DMS 273 (cell line): Measurements from ENCODE around the gene CWH43.
"Not testable (repeated sequence)": the region's sequence is repeated elsewhere in the genome, so short reads cannot be mapped to it uniquely, and the experiment has no call there.

Experiments used
- DNase-seq: peaks from one replicate; lab custom pipeline; 2025; ENCODE audit not compliant: unreplicated experiment; lab: John Stamatoyannopoulos, UW

Gene CWH43

DNA sequence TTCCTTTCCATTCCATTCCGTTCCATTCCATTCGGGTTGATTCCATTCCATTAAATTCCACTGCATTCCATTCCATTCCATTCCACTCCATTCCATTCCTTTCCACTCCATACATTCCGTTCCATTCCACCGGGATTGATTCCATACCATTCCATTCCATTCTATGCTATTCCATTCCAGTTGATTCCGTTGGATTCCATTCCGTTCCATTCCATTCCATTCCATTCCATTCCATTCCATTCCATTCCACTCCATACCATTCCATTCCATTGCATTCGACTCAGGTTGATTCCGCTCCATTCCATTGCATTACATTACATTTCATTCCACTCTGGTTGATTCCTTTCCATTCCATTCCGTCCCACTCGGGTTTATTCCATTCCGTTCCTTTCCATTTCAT lies 110.1 kb downstream of the CWH43 start:
- DNase-seq: not testable (repeated sequence)

DNA sequence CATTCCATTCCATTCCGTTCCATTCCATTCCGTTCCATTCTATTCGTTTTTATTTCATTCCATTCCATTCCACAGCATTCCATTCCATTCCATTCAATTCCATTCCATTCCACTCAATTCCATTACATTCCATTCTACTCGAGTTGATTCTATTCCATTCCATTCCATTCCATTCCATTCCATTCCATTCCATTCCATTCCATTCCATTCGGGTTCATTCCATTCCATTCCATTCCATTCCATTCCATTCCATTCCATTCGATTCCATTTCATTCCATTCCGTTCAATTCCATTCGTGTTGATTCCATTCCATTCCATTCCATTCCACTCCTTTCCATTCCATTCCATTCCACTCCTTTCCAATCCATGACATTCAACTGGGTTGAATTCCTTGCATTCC lies 110.6 kb downstream of the CWH43 start:
- DNase-seq: not testable (repeated sequence)

DNA sequence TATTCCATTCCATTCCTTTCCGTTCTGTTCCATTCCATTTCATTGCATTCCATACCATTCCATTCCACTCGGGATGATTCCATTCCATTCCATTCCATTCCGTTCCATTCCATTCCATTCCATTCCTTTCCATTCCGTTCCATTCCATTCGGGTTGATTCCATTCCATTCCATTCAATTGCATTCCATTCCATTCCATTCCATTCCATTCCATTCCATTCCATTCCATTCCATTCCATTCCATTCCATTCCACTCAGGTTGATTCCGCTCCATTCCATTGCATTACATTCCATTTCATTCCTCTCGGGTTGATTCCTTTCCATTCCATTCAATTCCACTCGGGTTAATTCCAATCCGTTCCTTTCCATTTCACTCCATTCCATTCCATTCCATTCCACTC lies 111.0 kb downstream of the CWH43 start:
- not testable (repeated sequence) for DNase-seq

DNA sequence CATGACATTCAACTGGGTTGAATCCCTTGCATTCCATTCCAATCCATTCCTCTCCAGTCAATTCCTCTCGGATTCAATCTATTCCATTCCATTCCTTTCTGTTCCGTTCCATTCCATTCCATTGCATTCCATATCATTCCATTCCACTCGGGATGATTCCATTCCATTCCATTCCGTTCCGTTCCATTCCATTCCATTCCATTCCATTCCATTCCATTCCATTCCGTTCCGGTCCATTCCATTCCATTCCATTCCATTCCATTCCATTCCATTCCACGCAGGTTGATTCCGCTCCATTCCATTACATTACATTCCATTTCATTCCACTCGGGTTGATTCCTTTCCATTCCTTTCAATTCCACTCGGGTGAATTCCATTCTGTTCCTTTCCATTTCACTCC lies 111.4 kb downstream of the CWH43 start:
- not testable (repeated sequence) for DNase-seq

DNA sequence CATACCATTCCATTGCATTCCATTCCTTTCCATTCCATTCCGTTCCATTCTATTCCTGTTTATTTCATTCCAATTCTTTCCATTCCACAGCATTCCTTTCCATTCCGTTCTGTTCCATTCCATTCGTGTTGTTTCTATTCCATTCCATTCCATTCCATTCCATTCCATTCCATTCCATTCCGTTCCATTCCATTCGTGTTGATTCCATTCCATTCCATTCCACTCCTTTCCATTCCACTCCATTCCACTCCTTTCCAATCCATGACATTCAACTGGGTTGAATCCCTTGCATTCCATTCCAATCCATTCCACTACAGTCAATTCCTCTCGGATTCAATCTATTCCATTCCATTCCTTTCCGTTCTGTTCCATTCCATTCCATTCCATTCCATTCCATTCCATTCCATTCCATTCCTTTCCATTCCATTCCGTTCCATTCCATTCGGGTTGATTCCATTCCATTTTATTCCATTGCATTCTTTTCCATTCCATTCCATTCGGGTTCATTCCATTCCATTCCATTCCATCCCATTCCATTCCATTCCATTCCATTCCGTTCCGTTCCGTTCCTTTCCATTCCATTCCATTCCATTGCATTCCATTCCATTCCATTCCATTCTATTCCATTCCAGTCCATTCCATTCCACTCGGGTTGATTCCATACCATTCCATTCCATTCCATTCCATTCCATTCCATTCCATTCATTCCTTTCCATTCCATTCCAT lies 112.1 kb downstream of the CWH43 start:
- DNase-seq: not testable (repeated sequence)

DNA sequence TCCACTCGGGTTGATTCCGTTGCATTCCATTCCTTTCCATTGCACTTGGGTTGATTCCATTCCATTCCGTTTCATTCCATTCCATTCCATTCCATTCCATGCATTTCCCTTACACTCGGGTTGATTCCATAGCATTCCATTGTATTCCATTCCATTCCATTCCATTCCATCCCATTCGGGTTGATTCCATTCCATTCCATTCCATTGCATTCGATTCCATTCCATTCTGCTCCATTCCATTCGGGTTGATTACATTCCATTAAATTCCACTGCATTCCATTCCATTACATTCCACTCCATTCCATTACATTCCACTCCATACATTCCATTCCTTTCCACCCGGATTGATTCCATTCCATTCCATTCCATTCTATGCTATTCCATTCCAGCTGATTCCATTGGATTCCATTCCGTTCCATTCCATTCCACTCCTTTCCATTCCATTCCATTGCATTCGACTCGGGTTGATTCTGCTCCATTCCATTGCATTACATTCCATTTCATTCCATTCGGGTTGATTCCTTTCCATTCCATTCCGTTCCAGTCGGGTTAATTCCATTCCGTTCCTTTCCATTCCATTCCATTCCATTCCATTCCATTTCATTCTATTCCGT lies 113.9 kb downstream of the CWH43 start:
- DNase-seq: not testable (repeated sequence)

GRCh38 chr4:49102344-49102898 lies 116.3 kb downstream of the CWH43 start:
- DNase-seq: not testable (repeated sequence)

DNA sequence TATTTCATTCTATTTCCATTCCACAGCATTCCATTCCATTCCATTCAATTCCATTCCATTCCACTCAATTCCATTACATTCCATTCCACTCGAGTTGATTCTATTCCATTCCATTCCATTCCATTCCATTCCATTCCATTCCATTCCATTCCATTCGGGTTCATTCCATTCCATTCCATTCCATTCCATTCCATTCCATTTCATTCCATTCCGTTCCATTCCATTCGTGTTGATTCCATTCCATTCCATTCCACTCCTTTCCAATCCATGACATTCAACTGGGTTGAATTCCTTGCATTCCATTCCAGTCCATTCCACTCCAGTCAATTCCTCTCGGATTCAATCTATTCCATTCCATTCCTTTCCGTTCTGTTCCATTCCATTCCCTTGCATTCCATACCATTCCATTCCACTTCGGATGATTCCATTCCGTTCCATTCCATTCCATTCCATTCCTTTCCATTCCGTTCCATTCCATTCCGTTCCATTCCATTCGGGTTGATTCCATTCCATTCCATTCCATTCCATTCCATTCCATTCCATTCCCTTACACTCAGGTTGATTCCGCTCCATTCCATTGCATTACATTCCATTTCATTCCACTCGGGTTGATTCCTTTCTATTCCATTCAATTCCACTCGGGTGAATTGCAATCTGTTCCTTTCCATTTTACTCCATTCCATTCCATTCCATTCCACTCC lies 117.5 kb downstream of the CWH43 start:
- not testable (repeated sequence) for DNase-seq

DNA sequence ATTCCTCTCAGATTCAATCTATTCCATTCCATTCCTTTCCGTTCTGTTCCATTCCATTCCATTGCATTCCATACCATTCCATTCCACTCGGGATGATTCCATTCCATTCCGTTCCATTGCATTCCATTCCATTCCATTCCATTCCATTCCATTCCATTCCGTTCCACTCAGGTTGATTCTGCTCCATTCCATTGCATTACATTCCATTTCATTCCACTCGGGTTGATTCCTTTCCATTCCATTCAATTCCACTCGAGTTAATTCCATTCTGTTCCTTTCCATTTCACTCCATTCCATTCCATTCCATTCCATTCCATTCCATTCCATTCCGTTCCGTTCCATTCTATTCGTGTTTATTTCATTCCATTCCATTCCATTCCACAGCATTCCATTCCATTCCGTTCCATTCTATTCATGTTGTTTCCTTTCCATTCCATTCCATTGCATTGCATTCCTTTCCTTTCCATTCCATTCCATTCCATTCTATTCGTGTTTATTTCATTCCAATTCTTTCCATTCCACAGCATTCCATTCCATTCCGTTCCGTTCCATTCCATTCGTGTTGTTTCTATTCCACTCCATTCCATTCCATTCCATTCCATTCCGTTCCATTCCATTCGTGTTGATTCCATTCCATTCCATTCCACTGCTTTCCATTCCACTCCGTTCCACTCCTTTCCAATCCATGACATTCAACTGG lies 118.3 kb downstream of the CWH43 start:
- not testable (repeated sequence) for DNase-seq

GRCh38 chr4:49105248-49105904 lies 119.3 kb downstream of the CWH43 start:
- not testable (repeated sequence) for DNase-seq

DNA sequence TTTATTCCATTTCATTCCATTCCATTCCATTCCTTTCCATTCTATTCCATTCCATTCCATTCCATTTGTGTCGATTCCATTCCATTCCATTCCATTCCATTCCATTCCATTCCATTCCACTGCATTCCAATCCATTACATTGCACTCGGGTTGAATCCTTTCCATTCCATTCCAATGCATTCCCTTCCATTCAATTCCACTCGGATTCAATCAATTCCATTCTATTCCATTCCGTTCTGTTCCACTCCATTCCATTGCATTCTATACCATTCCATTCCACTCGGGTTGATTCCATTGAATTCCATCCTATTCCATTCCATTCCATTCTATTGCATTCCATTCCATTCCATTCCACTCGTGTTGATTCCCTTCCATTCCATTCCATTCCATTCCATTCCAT lies 121.2 kb downstream of the CWH43 start:
- not testable (repeated sequence) for DNase-seq

DNA sequence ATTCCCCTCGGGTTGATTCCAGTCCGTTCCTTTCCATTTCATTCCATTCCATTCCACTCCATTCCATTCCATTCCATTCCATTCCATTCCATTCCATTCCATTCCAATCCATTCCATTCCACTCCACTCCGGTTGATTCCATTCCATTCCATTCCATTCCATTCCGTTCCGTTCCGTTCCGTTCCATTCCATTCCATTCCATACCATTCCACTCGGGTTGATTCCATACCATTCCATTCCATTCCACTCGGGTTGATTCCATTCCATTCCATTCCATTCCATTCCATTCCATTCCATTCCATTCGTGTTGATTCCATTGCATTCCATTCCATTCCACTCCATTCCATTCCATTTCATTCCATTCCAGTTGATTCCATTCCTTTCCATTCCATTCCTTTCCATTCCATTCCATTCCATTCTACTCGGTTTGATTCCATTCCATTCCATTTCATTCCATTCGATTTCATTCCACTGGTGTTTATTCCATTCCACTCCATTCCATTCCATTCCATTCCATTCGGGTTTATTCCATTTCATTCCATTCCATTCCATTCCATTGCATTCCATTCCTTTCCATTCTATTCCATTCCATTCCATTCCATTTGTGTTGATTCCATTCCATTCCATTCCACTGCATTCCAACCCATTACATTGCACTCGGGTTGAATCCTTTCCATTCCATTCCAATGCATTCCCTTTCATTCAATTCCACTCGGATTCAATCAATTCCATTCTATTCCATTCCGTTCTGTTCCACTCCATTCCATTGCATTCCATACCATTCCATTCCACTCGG lies 122.3 kb downstream of the CWH43 start:
- DNase-seq: not testable (repeated sequence)

GRCh38 chr4:49109567-49110166 lies 123.6 kb downstream of the CWH43 start:
- DNase-seq: not testable (repeated sequence)

GRCh38 chr4:49110579-49110978 lies 124.5 kb downstream of the CWH43 start:
- not testable (repeated sequence) for DNase-seq
